ENCODE results near the gene MREG. TPM values are rescaled to one million over a fixed set of nuclear protein-coding genes. Genes with fewer than 3 reads are reported as not detected.

The MREG gene
- total and polyA plus RNA-seq, 9 of the 15 experiments (the other 6 are each of a cell fraction or from before 2014, with no cell fraction given) = 0.77 to 3.8 (median 2.3) TPM

DNA sequence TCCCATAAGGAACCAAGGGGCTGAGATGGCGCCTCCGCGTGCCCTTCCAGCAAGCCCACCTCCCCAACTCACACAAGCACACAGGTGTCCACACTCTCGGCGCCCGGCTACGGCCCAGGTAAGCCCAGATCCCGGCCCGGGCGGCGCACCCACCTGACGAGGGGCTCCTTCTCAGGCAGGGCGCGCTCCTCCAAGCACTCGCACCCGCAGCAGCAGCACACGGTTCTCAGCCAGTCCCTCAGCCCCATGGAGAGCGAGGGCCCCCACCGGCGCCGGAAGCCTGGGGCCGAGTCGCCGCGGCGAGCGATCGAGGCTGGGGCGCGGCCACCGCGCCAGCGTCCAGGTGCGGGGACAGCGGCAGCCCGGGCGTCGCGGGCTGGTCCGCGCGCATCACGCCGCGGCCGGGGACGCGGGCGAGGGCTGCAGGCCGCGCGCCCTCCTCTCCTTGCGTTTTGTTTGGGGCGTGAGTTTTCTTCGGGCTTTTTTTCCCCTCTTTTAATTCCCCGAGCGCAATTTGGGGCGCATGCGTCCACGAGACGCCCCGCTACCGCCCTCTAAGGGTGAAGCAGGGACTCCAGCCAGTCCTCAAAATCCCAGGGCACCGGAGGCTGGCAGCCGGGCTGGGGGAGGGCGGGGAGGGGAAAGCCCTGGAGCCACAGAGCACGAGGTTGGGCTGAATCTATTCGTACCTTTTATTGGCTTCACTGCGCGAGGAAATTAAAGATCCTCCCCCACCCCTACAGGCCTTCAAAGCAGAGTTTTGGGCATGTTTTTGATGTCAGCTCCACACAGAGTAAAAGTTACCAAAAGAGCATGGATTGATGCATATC lies at the start of gene MREG (continued):
- TF ChIP-seq ZFP36 (IDR thresholded peaks at IDR 0.05; ENCODE audit: low read depth, low read length, partially characterized antibody) (no peak), ZNF79 (CRISPR knock-in tag; IDR thresholded peaks at IDR 0.05; ENCODE audit: low read depth) (no peak), NONO (IDR thresholded peaks at IDR 0.05; ENCODE audit: low read depth in 2 of 2, low read length in 1 of 2) (peak in 1 of 2 experiments; percentile 27; a peak in 1 of 4 replicates), CLOCK (CRISPR knock-in tag; IDR thresholded peaks at IDR 0.05; ENCODE audit: borderline replicate concordance) (no peak), MYC (IDR thresholded peaks at IDR 0.05; ENCODE audit: low read depth, low read length) (peak; percentile 56; the same call in 1 of the 2 replicates), MYC (CRISPR knock-in tag; IDR thresholded peaks at IDR 0.05; ENCODE audit: borderline replicate concordance, low read depth) (no peak), NR2C1 (IDR thresholded peaks at IDR 0.05) (no peak), NR2C1 (tag; IDR thresholded peaks at IDR 0.05) (no peak), CXXC5 (CRISPR knock-in tag; IDR thresholded peaks at IDR 0.05) (peak; percentile 52), MYBL2 (IDR thresholded peaks at IDR 0.05; ENCODE audit: low read depth) (no peak), MYBL2 (CRISPR knock-in tag; IDR thresholded peaks at IDR 0.05; ENCODE audit: borderline replicate concordance) (no peak), ZSCAN32 (CRISPR knock-in tag; IDR thresholded peaks at IDR 0.05) (no peak)
- TF ChIP-seq, protein P1, sequence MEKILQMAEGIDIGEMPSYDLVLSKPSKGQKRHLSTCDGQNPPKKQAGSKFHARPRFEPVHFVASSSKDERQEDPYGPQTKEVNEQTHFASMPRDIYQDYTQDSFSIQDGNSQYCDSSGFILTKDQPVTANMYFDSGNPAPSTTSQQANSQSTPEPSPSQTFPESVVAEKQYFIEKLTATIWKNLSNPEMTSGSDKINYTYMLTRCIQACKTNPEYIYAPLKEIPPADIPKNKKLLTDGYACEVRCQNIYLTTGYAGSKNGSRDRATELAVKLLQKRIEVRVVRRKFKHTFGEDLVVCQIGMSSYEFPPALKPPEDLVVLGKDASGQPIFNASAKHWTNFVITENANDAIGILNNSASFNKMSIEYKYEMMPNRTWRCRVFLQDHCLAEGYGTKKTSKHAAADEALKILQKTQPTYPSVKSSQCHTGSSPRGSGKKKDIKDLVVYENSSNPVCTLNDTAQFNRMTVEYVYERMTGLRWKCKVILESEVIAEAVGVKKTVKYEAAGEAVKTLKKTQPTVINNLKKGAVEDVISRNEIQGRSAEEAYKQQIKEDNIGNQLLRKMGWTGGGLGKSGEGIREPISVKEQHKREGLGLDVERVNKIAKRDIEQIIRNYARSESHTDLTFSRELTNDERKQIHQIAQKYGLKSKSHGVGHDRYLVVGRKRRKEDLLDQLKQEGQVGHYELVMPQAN (IDR thresholded peaks at IDR 0.05; ENCODE audit: borderline replicate concordance) = no peak

Data from K562 (cell line).